Iris pigment epithelial cell (primary cell): ENCODE data around the gene MAZ.
"Not testable (repeated sequence)": the region's sequence is repeated elsewhere in the genome, so short reads cannot be mapped to it uniquely, and the experiment has no call there.

Experiments used
- DNase-seq: peaks from one replicate; pipeline ENCODE4 v3.0.0-alpha.2; 2011; ENCODE audit warnings: low read depth

Gene MAZ

GRCh38 chr16:29825145-29826044 lies 19.1 kb downstream of the MAZ start:
- DNase-seq: peak; percentile 87

- no peak for DNase-seq
Measured at GRCh38 chr16:29826342-29826695, 20.0 kb downstream of the MAZ start.

GRCh38 chr16:29830774-29831173 lies 24.4 kb downstream of the MAZ start:
- DNase-seq: no peak

GRCh38 chr16:29831490-29831889 lies 25.2 kb downstream of the MAZ start:
- DNase-seq: no peak

GRCh38 chr16:29833219-29833618 lies 26.9 kb downstream of the MAZ start:
- not testable (repeated sequence) for DNase-seq

GRCh38 chr16:29834079-29834478 lies 27.8 kb downstream of the MAZ start:
- DNase-seq: no peak

GRCh38 chr16:29835926-29836325 lies 29.6 kb downstream of the MAZ start:
- no peak for DNase-seq

- DNase-seq: no peak
Measured at GRCh38 chr16:29836623-29837022, 30.3 kb downstream of the MAZ start.

- no peak for DNase-seq
Measured at GRCh38 chr16:29837841-29838240, 31.5 kb downstream of the MAZ start.

- no peak for DNase-seq
Measured at GRCh38 chr16:29839822-29840221, 33.5 kb downstream of the MAZ start.

GRCh38 chr16:29840240-29840639 lies 33.9 kb downstream of the MAZ start:
- DNase-seq: no peak

- DNase-seq: no peak
Measured at GRCh38 chr16:29841631-29842030, 35.3 kb downstream of the MAZ start.

GRCh38 chr16:29842732-29843346 lies 36.5 kb downstream of the MAZ start:
- DNase-seq: no peak

- no peak for DNase-seq
Measured at GRCh38 chr16:29843931-29844330, 37.6 kb downstream of the MAZ start.

- peak; percentile 41 for DNase-seq
Measured at GRCh38 chr16:29844575-29845331, 38.4 kb downstream of the MAZ start.

GRCh38 chr16:29845656-29846055 lies 39.3 kb downstream of the MAZ start:
- DNase-seq: no peak

- DNase-seq: peak; percentile 46
Measured at GRCh38 chr16:29848420-29849297, 42.3 kb downstream of the MAZ start.

GRCh38 chr16:29849505-29849904 lies 43.2 kb downstream of the MAZ start:
- DNase-seq: no peak

- DNase-seq: no peak
Measured at GRCh38 chr16:29850998-29851397, 44.7 kb downstream of the MAZ start.

GRCh38 chr16:29852654-29853053 lies 46.3 kb downstream of the MAZ start:
- DNase-seq: peak; percentile 48

GRCh38 chr16:29854520-29855100 lies 48.3 kb downstream of the MAZ start:
- DNase-seq: no peak
